GM10248 (cell line): Measurements from ENCODE around the gene PKNOX2.
A peak's percentile ranks its signal among the peaks of the same experiment; 100 is the strongest.

Source experiments
- CTCF ChIA-PET: fragments of 300-600 bp; sonication (Branson Sonifier 250); formaldehyde crosslinking; extraction: SDS; loops from one replicate; lab custom pipeline; 2021; ENCODE audit warnings: antibody characterized with exemption; lab: Yijun Ruan, JAX
- POLR2A ChIA-PET: fragments of 350-650 bp; sonication (Branson Sonifier 250); formaldehyde crosslinking; extraction: SDS; loops from one replicate; lab custom pipeline; 2020; ENCODE audit warnings: antibody characterized with exemption; lab: Yijun Ruan, JAX
- DNase-seq: peaks from one replicate; pipeline ENCODE4 v3.0.0; 2012; ENCODE audit errors: extremely low spot score
- TF ChIP-seq, protein P1 (sequence below): IDR thresholded peaks from 2 replicates; pipeline ENCODE4 v1.5.1; 2012; ENCODE audit warnings: mild to moderate bottlenecking, low read depth; ENCODE audit errors: extremely low read depth, missing control alignments, control extremely low read depth

Gene PKNOX2

GRCh38 chr11:125139778-125140177 lies 24.8 kb upstream of the PKNOX2 start:
- no peak for DNase-seq
- TF ChIP-seq, protein P1, sequence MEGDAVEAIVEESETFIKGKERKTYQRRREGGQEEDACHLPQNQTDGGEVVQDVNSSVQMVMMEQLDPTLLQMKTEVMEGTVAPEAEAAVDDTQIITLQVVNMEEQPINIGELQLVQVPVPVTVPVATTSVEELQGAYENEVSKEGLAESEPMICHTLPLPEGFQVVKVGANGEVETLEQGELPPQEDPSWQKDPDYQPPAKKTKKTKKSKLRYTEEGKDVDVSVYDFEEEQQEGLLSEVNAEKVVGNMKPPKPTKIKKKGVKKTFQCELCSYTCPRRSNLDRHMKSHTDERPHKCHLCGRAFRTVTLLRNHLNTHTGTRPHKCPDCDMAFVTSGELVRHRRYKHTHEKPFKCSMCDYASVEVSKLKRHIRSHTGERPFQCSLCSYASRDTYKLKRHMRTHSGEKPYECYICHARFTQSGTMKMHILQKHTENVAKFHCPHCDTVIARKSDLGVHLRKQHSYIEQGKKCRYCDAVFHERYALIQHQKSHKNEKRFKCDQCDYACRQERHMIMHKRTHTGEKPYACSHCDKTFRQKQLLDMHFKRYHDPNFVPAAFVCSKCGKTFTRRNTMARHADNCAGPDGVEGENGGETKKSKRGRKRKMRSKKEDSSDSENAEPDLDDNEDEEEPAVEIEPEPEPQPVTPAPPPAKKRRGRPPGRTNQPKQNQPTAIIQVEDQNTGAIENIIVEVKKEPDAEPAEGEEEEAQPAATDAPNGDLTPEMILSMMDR, result no peak
- ChIA-PET CTCF (interaction anchor here (1.4 to 5.6 kb wide), 12 partner anchors 9 to 177 kb away, joined by 3 to 57 read pairs (median 18); partner anchors contain the start of gene TMEM218), POLR2A (no interaction called here)

DNA sequence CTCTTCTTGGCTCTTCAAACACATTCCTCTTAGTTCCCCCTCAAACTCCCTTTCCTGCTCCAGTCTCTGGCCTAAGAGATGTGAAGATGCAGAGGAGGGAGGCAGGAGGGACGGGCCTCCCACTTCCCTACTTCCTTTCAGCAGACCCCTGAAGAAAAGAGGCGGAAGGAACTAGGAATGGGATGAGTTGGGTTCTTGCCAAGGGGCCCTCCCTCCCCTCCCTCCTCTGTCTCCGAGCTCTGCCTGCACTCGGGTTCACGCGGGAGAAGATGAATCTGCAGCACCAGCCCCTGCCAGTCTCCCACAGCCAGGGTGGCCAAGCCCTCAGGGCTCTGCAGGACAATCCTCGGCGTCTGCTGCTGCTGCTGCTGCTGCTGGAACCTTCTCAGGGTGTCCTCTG lies 24.3 kb upstream of the PKNOX2 start:
- ChIA-PET CTCF (interaction anchor here (0.8 to 5.6 kb wide), 25 partner anchors 9 to 187 kb away, joined by 3 to 57 read pairs (median 6); partner anchors contain the start of genes CCDC15, SLC37A2 and TMEM218), POLR2A (no interaction called here)
- TF ChIP-seq, protein P1, result no peak
- DNase-seq, result no peak

DNA sequence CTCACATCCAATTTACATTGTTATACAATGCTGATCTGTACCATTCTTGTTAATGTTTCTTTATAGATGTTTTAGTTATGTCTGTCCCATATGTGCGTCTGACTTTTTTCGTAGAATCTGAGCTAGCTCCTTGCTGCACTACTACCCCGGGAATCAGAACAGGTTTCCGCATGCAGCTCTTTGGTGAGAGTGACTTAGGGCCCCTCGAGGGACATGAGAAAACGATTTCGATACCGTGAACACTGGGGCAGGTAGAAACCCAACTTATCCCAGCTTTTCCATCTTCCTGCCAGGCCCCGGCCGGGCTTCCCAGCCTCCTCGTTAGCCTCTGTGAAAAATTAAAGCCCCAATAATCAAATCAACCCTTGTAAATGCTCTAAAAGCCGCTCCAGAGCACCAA lies 23.4 kb upstream of the PKNOX2 start:
- TF ChIP-seq, protein P1, result no peak
- ChIA-PET CTCF (interaction anchor here (0.6 to 5.6 kb wide), 33 partner anchors 12 to 272 kb away, joined by 3 to 57 read pairs (median 5); partner anchors contain the start of genes CCDC15, SLC37A2 and TMEM218), POLR2A (no interaction called here)
- DNase-seq, result no peak

DNA sequence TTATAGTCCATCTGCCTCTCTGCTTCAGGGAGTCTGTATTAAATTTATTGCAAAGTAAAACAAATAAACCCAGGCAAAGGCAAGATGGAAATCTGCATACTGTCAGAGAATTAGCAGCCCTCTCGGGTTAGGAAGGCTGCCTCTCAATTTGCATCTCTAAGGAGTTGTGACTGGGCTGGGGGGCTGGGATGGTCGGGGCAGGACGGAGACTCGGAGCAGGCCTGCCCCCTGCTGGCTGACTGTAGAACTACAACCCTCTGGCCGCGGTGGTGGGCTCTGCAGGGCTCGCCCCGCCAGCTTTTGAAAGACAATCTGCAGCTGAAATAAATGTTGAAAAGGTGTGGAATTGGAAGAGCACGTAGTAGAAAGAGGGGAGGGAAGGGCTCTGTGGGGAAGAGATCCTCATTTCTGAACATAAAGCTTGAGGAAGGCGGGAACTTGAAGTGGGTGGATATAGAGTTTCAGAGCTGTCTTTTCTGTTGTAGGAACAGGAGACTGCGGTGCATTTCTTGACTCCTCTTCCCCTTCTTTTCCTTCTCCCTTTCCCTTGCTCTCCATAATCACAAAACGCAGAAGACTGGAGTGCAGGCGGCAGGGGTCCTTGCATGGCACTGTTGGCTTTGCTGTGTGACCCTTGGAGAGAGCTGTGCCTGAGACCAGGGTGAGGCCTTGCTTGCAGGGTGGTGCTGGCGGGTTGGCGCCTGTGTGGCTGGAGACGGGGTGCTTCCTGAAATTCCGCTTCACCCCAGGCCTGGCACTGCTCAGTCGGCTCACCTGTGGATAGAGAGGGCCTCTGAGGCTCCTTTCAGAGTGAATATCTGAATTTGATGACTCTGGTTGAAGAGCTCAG lies 22.6 kb upstream of the PKNOX2 start:
- peak; percentile 80 for DNase-seq
- CTCF ChIA-PET, result interaction anchor here (0.7 to 5.6 kb wide), 55 partner anchors 9 to 672 kb away, joined by 3 to 57 read pairs (median 5); partner anchors contain the start of genes CCDC15, PKNOX2, SLC37A2 and TMEM218
- TF ChIP-seq, protein P1, result peak; percentile 90
- POLR2A ChIA-PET, result no interaction called here

DNA sequence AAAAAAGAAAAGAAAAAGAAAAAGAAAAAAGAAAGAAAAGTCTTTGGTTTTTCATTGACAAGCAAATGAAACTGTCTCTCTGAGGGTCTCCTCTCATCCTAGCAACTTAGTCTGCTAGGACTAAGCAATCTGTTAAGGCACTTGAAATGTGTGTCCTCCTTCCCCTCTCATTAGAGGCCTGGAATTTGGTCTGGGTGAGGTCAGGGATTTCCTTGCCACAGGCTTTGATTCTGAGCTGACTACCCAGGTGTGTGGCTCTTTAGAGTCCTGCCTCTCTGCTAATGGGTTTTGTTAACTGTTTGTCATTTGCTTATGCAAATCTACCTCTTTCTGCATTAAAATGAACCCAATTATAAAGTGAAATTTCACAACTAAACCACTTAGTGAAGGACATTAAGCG lies 18.3 kb upstream of the PKNOX2 start:
- TF ChIP-seq, protein P1, result no peak
- ChIA-PET POLR2A (no interaction called here), CTCF (no interaction called here)
- no peak for DNase-seq

- POLR2A ChIA-PET, result no interaction called here
- TF ChIP-seq, protein P1, result no peak
- DNase-seq, result no peak
- CTCF ChIA-PET, result no interaction called here
Observed at GRCh38 chr11:125147280-125147679, 17.3 kb upstream of the PKNOX2 start.
